Measurements from ENCODE around the gene GRWD1.
"Not testable (repeated sequence)": the region's sequence is repeated elsewhere in the genome, so short reads cannot be mapped to it uniquely, and the experiment has no call there.

Gene GRWD1

GRCh38 chr19:48480183-48480557, 34.4 kb downstream of the GRWD1 start:
- DNase-seq (ENCODE audit: low spot score): no peak

- no peak for DNase-seq (ENCODE audit: low spot score)
Observed at GRCh38 chr19:48480558-48481500, 35.0 kb downstream of the GRWD1 start.

- no peak for DNase-seq (ENCODE audit: low spot score)
Observed at GRCh38 chr19:48481846-48482639, 36.3 kb downstream of the GRWD1 start.

GRCh38 chr19:48483301-48483700, 37.5 kb downstream of the GRWD1 start:
- no peak for DNase-seq (ENCODE audit: low spot score)

- no peak for DNase-seq (ENCODE audit: low spot score)
Observed at GRCh38 chr19:48484247-48484893, 38.6 kb downstream of the GRWD1 start.

- DNase-seq (ENCODE audit: low spot score): no peak
Observed at GRCh38 chr19:48484931-48485612, 39.3 kb downstream of the GRWD1 start.

- not testable (repeated sequence) for DNase-seq (ENCODE audit: low spot score)
Observed at GRCh38 chr19:48486706-48487105, 40.9 kb downstream of the GRWD1 start.

- DNase-seq (ENCODE audit: low spot score): no peak
Observed at GRCh38 chr19:48487544-48487943, 41.8 kb downstream of the GRWD1 start.

GRCh38 chr19:48487948-48488347, 42.2 kb downstream of the GRWD1 start:
- peak; percentile 51 for DNase-seq (ENCODE audit: low spot score)

- DNase-seq (ENCODE audit: low spot score): not testable (repeated sequence)
Observed at GRCh38 chr19:48488478-48488877, 42.7 kb downstream of the GRWD1 start.

- DNase-seq (ENCODE audit: low spot score): peak; percentile 67
Observed at GRCh38 chr19:48489608-48490216, 43.9 kb downstream of the GRWD1 start.

- peak; percentile 64 for DNase-seq (ENCODE audit: low spot score)
Observed at GRCh38 chr19:48490981-48491792, 45.4 kb downstream of the GRWD1 start.

GRCh38 chr19:48491793-48492123, 46.0 kb downstream of the GRWD1 start:
- no peak for DNase-seq (ENCODE audit: low spot score)

GRCh38 chr19:48492925-48493717, 47.3 kb downstream of the GRWD1 start:
- DNase-seq (ENCODE audit: low spot score): peak; percentile 99

- no peak for DNase-seq (ENCODE audit: low spot score)
Observed at GRCh38 chr19:48493718-48494401, 48.1 kb downstream of the GRWD1 start.

GRCh38 chr19:48495396-48495795, 49.6 kb downstream of the GRWD1 start:
- DNase-seq (ENCODE audit: low spot score): no peak

- DNase-seq (ENCODE audit: low spot score): no peak
Observed at GRCh38 chr19:48496959-48497727, 51.4 kb downstream of the GRWD1 start.

Measured in COLO829 (cell line).